Large intestine (tissue), 3 donors: ENCODE results near the gene DNAJB11. TPM values are rescaled to one million over a fixed set of nuclear protein-coding genes. Genes with fewer than 3 reads are reported as not detected.
"Not testable (repeated sequence)": the region's sequence is repeated elsewhere in the genome, so short reads cannot be mapped to it uniquely, and the experiment has no call there.

ENCODE experiments used
- DNase-seq, 2 donors: peaks; one replicate each; pipeline versions ENCODE4 v3.0.0 to v3.0.0-alpha.2; 2013
- H3K27ac ChIP-seq: one replicate; pipeline ENCODE4 v1.5.1; 2013; ENCODE audit warnings: low read length
- H3K27me3 ChIP-seq: 2 replicates; pipeline ENCODE4 v1.6.1; 2013; ENCODE audit warnings: low read length; ENCODE audit not compliant: control insufficient read depth, insufficient read depth
- H3K36me3 ChIP-seq: 2 replicates; pipeline ENCODE4 v1.6.1; 2013; ENCODE audit warnings: low read length; ENCODE audit not compliant: control insufficient read depth, insufficient read depth
- H3K4me1 ChIP-seq: one replicate; pipeline ENCODE4 v1.6.1; 2013; ENCODE audit warnings: low read length; ENCODE audit not compliant: control insufficient read depth, insufficient read depth
- H3K4me3 ChIP-seq: one replicate; pipeline ENCODE4 v1.5.1; 2013; ENCODE audit warnings: low read length
- H3K9me3 ChIP-seq: one replicate; pipeline ENCODE4 v1.6.1; 2013; ENCODE audit warnings: mild to moderate bottlenecking, low read depth, low read length, moderate library complexity; ENCODE audit not compliant: control insufficient read depth
- WGBS: methylation state at CpG from one replicate; pipeline ENCODE4 v1.1.5; 2013; ENCODE audit warnings: low lambda C conversion rate; ENCODE audit not compliant: insufficient coverage; 5-methylcytosine and 5-hydroxymethylcytosine counted together
- polyA plus RNA-seq: library from polyadenylated mRNA; unstranded; fragments of 120-200 nt; gene quantifications from one replicate; pipeline ENCODE4 v1.2.1, GENCODE V29; 2013

The DNAJB11 gene
- polyA plus RNA-seq, 1 donor: 68.7 TPM

- Histone ChIP-seq H3K27me3 (no peaks in the 10 kb centered on the region), H3K4me3 (no peak overlapping the region), H3K4me1 (no peaks in the 10 kb centered on the region), H3K9me3 (no peaks in the 10 kb centered on the region), H3K27ac (no peak overlapping the region), H3K36me3 (peaks cover 30% of the 10 kb centered on the region)
- DNase-seq: no peak
- WGBS: no CpG with 5 or more reads among the region's 6 CpGs
Observed at GRCh38 chr3:186551387-186551786, 19.1 kb upstream of the DNAJB11 start.

GRCh38 chr3:186552408-186553031 lies 18.0 kb upstream of the DNAJB11 start:
- Histone ChIP-seq H3K4me1 (no peaks in the 10 kb centered on the region), H3K27ac (no peak overlapping the region), H3K9me3 (no peaks in the 10 kb centered on the region), H3K27me3 (no peaks in the 10 kb centered on the region), H3K36me3 (peaks cover 32% of the 10 kb centered on the region), H3K4me3 (no peak overlapping the region)
- 20% methylated on average over 2 of the region's 5 CpGs for WGBS
- peak; percentile 25 to 54 for DNase-seq

GRCh38 chr3:186564586-186564985 lies 5.9 kb upstream of the DNAJB11 start:
- H3K9me3 ChIP-seq: no peaks in the 10 kb centered on the region
- peaks cover 2% of the 10 kb centered on the region for H3K36me3 ChIP-seq
- no peak overlapping the region for H3K4me3 ChIP-seq
- H3K4me1 ChIP-seq: peaks cover 5% of the 10 kb centered on the region
- no peak overlapping the region for H3K27ac ChIP-seq
- H3K27me3 ChIP-seq: no peaks in the 10 kb centered on the region
- no peak for DNase-seq

GRCh38 chr3:186566772-186567071 lies 3.8 kb upstream of the DNAJB11 start:
- H3K27ac ChIP-seq: peak overlapping the region; percentile 96
- no peaks in the 10 kb centered on the region for H3K36me3 ChIP-seq
- peak overlapping the region; percentile 97 for H3K4me3 ChIP-seq
- no peak for DNase-seq
- 0% methylated on average over 3 of the region's 14 CpGs for WGBS
- H3K9me3 ChIP-seq: no peaks in the 10 kb centered on the region
- peaks cover 8% of the 10 kb centered on the region for H3K4me1 ChIP-seq
- no peaks in the 10 kb centered on the region for H3K27me3 ChIP-seq

- H3K4me1 ChIP-seq: peaks cover 8% of the 10 kb centered on the region
Observed at GRCh38 chr3:186567072-186567921, 3.2 kb upstream of the DNAJB11 start, which contains the start of gene TBCCD1. TSS of gene TBCCD1 (minus strand) at chr3:186567339. CDS start at chr3:186564329, 3,010 bp downstream.

GRCh38 chr3:186569361-186569760 lies 1.2 kb upstream of the DNAJB11 start:
- H3K27me3 ChIP-seq, H3K36me3 ChIP-seq, H3K4me1 ChIP-seq, H3K27ac ChIP-seq, H3K9me3 ChIP-seq, DNase-seq: not testable (repeated sequence)
- H3K4me3 ChIP-seq: peak overlapping the region; percentile 56
- WGBS: 100% methylated on average over 1 of the region's 11 CpGs

More at GRCh38 chr3:186567072-186567921, 3.2 kb upstream of the DNAJB11 start, which contains the start of gene TBCCD1:
- H3K4me3 ChIP-seq: peak within 1 kb of the TSS; percentile 97
- H3K27me3 ChIP-seq: no peaks in the 10 kb centered on the region
- peak within 1 kb of the TSS; percentile 96 for H3K27ac ChIP-seq
- peak; percentile 94 to 98 for DNase-seq
- no peaks in the 10 kb centered on the region for H3K9me3 ChIP-seq
- no CpG with 5 or more reads among the region's 66 CpGs for WGBS
- H3K36me3 ChIP-seq: no peaks in the 10 kb centered on the region

GRCh38 chr3:186569779-186570095 lies 783 bp upstream of the DNAJB11 start:
- H3K4me1 ChIP-seq: peaks cover 8% of the 10 kb centered on the region
- WGBS: 7% methylated on average over 3 of the region's 7 CpGs

GRCh38 chr3:186570941-186571643 lies 572 bp downstream of the DNAJB11 start:
- H3K27me3 ChIP-seq: no peaks in the 10 kb centered on the region
- H3K9me3 ChIP-seq: no peaks in the 10 kb centered on the region
- H3K27ac ChIP-seq: peak overlapping the region; percentile 81
- DNase-seq: peak in 1 of 2 donors; percentile 20
- WGBS: 0% methylated on average over 3 of the region's 21 CpGs
- H3K4me3 ChIP-seq: peak overlapping the region; percentile 80
- H3K4me1 ChIP-seq: peaks cover 8% of the 10 kb centered on the region
- peaks cover 19% of the 10 kb centered on the region for H3K36me3 ChIP-seq

More at GRCh38 chr3:186569779-186570095, 783 bp upstream of the DNAJB11 start:
- no peak for DNase-seq
- H3K4me3 ChIP-seq: peak overlapping the region; percentile 56
- H3K36me3 ChIP-seq: peaks cover 9% of the 10 kb centered on the region
- H3K27ac ChIP-seq: peak overlapping the region; percentile 55
- no peaks in the 10 kb centered on the region for H3K27me3 ChIP-seq
- H3K9me3 ChIP-seq: no peaks in the 10 kb centered on the region

- no peaks in the 10 kb centered on the region for H3K27me3 ChIP-seq
- peaks cover 25% of the 10 kb centered on the region for H3K36me3 ChIP-seq
Observed at GRCh38 chr3:186571644-186572013, 1.1 kb downstream of the DNAJB11 start.

GRCh38 chr3:186577521-186577920 lies 7.0 kb downstream of the DNAJB11 start:
- Histone ChIP-seq H3K4me1 (no peaks in the 10 kb centered on the region), H3K36me3 (peaks cover 58% of the 10 kb centered on the region), H3K27ac (no peak overlapping the region), H3K27me3 (no peaks in the 10 kb centered on the region), H3K4me3 (no peak overlapping the region), H3K9me3 (no peaks in the 10 kb centered on the region)
- WGBS: 100% methylated on average over 1 of the region's 2 CpGs
- DNase-seq: no peak

More at GRCh38 chr3:186571644-186572013, 1.1 kb downstream of the DNAJB11 start:
- no peak for DNase-seq
- WGBS: 37% methylated on average over 2 of the region's 2 CpGs
- no peak overlapping the region for H3K27ac ChIP-seq
- H3K4me1 ChIP-seq: peaks cover 8% of the 10 kb centered on the region
- no peaks in the 10 kb centered on the region for H3K9me3 ChIP-seq
- H3K4me3 ChIP-seq: peak overlapping the region; percentile 80
